A204.1 (cell line): ENCODE data around the gene RANBP3.
"Not testable (repeated sequence)": the region's sequence is repeated elsewhere in the genome, so short reads cannot be mapped to it uniquely, and the experiment has no call there.

ENCODE experiments used
- FAIRE-seq: peaks from 2 replicates; lab custom pipeline; 2012; peaks lifted over from hg19 to GRCh38; lab: Jason Lieb, UNC

RANBP3 gene

DNA sequence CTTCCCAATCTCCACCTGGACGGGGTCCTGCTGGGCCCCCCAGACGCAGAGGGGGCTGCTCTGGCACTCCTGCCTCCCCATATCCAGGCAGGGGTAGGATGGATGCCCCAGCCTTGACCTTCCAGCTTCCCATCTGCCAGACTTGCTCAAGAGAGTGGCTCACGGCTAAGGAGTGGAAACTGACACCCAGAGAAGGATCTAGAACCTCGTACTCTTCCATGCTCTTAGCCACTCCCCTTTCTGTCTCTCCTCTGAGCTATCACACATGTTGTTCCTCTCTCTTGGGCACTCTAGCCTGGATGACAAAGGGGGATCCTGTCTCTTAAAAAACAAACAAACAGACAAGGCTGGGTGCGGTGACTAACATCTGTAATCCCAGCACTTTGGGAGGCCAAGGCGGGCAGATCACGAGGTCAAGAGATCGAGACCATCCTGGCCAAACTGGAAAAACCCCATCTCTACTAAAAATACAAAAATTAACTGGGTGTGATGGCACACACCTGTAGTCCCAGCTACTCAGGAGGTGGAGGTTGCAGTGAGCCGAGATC lies 95.4 kb downstream of the RANBP3 start:
- FAIRE-seq = no peak

DNA sequence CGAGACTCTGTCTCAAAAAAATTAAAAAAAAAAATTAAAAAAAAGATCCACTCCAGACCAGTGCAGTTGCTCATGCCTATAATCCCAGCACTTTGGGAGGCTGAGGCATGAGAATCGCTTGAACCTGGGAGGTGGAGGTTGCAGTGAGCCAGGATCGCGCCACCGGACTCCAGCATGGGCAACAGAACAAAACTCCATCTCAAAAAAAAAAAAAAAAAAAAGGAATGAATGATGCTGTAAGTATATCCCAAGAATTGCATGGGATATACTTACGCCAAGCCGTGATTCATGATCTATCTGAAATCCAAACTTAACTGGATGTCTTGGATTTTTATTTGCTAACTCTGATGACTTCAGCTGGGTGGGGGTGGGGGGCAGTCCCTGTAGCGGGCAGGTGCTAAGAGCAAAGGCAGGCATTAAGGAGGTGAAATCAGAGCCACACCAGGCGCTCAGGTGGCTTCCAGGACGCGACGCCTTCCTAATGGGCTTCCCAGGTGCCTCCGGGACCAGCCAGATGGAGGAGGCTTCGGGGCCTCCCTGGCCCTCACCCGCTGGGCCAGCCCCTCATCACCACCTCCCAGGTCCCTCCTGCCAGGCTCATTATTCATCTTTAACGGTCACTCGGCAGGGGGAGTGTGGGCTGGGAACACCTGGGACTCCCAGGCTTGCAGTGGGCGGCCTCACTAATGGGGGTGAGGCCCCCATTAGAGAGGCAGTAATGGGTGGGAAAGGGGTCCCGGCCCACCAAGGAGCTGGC lies 96.2 kb downstream of the RANBP3 start:
- FAIRE-seq = no peak

DNA sequence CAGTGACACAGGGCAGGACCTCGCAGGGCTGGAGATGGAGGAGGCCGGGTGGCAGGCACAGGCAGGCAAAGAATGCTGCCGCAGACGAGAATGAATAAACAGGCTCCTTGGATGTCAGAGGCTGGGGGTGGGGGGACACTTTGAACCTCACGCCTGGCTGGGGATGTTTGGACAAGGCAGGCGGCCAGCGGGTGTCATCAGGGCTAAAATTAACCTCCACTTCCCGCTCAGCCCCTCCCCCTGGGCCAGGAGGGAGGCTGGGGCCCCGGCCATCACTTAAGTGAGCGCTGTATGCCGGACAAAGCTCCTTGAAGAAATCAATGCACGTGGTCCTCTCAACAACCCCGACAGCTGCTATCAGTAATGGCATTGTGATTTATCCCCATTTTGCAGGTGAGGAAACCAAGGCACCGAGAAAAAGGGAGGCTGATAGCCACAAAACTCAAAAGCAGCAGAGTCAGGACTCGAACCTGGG lies 97.3 kb downstream of the RANBP3 start:
- FAIRE-seq = no peak

DNA sequence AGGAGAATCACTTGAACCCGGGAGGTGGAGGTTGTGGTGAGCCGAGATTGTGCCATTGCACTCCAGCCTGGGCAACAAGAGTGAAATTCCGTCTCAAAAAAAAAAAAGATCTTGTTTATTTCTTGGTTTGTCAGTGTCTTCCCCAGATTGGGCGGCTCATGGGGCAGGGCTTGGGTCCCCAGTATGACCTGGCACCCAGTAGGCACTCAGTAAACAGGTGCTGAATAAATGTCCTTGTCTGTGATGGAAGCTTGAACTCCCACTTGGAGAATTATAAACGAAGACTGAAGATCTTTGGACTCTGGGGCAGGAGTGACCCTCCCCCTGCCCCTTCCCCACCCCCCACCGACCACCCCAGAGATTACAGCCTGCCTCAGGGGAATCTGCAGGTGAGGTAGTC lies 97.7 kb downstream of the RANBP3 start:
- FAIRE-seq = no peak

DNA sequence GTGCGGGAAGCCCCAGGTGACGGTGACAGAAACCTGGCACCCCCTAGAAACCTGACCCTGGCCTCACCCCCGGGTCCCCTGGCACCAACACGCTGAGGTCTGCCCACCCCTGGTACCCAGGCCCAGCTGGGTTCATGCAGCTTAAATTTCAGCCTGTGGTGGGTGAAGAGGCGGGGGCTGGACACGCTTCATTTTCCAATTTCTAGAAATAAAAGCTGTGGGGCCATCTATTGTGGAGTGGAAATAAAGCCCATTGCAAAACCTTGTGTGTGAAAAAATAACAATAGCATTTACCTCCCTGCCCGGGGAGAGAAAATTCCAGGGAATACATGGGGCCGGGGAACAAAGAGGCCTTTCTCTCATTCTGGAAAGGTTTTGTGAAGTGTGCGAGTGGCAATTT lies 100.1 kb downstream of the RANBP3 start:
- FAIRE-seq = no peak

DNA sequence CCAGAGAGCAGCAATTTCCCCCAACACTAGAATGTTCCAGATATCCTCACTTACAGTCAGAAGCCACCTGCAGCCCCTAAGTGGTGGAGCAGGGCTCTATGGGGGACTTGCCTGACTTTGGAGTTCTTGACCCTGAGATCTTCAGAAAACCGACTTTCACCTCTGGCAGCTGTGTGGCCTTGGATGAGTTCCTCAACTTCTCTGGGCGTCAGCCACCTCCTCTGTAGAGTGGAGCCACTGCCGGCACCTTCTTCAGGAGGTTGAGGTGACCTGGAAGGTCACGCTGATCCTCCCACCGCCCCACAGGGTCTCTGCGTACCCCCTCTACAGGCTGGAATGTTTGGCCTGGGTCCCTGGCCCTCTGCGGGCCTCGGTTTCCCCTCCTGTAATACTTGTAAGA lies 100.5 kb downstream of the RANBP3 start:
- no peak for FAIRE-seq

DNA sequence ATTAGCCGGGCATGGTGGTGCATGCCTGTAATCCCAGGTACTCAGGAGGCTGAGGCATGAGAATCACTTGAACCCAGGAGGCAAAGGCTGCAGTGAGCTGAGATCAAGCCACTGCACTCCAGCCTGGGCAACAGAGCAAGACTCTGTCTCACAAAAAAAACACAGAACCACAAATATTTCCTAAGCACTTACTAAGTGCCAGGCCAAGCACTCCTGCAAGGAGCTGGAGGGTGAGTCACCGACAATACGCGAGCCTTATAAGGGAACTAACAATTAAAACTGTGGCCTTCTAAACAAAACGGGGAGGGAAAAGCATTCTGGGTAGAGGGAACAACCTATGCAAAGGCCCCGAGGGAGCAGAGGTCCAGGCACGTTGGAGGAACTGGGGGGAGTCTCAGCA lies 103.4 kb downstream of the RANBP3 start:
- not testable (repeated sequence) for FAIRE-seq

DNA sequence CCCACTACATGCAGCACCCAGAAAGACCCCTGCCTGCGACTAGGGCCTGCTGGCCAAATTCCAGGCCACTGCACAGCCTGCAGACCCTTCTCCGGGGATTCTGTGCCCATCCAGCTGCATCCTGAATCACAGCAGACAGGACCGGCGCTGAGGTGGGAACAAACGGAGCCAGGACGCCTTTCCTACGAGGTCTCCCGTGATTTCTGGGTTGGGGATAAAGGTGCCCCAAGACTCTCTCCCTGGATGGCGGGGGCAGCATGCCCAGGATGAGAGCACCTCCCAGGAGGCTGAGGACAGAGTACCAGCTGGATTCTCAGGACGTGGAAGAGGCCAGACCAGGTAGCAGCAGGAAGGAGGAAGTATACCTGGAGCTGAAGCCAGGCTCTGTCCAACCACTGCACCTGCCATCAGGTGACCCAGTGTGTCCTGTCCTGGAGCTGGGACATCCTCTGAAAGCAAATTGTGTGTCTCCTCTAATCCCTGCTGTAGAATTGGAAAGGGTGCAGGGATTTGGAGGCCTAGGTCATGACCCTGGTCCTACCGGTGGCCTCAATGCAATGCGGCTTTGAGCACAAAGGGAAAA lies 104.2 kb downstream of the RANBP3 start:
- FAIRE-seq = no peak

DNA sequence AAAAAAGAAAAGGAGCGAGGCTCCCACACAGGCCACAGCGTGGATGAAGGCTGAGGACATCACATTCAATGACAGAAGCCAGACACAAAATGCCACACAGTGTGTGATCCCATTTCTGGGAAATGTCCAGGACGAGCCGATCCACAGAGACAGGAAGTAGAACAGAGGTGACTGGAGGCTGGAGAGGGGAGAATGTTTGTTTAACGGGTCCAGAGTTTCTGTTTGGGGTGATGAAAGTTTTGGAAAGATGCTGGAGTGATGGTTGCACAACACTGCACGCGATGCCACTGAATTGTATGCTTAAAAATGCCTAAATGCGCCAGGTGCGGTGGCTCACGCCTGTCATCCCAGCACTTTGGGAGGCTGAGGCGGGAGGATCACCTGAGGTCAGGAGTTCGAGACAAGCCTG lies 107.0 kb downstream of the RANBP3 start:
- FAIRE-seq = no peak

DNA sequence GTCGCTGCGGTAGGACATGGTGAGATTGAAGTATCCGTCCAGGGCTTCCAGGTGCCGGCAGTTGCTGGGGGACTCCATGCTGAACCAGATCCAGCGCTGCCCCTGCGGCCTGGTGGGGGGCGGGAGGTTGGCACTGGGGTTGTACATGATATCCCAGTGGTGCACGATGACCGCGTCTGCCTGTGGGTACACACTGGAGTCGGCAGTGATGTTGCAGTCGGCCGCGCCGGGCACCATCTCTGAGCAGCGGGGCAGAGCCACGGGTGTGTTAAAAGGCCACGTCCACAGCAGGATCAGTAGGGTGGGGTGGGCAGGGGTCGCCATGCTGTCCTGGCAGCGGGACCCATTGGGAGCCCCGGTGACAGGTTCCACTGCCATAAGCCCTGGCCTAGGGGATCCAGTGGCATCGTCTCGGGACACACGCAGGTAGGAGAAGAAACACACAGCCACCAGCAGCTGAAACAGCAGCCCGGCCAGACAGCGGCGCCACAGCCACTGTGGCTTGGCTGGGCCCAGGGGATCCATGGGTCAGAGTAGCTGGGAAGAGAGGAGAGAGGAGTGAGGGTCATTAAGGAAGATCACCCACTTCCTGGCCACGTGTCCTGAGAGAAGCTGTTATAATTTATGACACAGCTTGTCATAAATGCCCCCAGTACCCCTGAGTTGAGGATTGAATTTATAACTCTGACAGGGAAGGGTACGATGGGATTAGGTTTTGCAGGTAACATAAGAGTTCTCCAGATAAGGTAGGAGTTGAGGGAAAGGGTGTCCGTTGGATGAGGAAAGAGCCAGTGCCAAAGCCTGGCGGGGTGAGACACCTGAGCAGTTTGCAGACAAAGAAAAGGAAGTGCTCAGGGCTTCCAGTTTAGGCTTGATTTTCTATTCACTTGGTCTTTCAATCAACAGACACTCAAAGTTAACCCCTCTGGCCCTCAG lies 110.5 kb downstream of the RANBP3 start:
- no peak for FAIRE-seq
